HG02885 (cell line): ENCODE measurements around the gene MAPKAPK2.

Experiments
- ATAC-seq: cut with Tn5 transposase; IDR thresholded peaks from one replicate; pipeline ENCODE4 v1.9.1; 2021; ENCODE audit warnings: mild to moderate bottlenecking; ENCODE audit not compliant: unreplicated experiment, poor library complexity

The MAPKAPK2 gene

DNA sequence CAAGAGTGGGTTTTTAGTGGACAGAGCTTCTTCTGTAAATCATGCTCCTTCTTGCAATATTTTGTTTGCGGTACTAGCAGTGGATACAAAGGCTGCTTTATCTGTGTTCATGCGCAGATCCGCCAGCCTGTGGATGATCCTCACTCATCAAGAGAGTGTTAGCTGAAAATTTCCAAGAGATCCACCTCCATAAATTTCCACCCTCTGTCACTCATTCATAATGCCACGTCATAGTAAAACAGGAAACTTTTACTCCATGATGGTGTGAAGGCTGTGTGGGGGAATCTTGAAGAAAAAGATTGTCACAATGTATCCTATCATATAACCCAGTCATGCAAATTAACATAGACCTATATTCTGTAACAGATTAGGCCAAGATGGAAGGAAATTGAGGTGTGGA lies 4.4 kb upstream of the MAPKAPK2 start:
- no peak for ATAC-seq

DNA sequence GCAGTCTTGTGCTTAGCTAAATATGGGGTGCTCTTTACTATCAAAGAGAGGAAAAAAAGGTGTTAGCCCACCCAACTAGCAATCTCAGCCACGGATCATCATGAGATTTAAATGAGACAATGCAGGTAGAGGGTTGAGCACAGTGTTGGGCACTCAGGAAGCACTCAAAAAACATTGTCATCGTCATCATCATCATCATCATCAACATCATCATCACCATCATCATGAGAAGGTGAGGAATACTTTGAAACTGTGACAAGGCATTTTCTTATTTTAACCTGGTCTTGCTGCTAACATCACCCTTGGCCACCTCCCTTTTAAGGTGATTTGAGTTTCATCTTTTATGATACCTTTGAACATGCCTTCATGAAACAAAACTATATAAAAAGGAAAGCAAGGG lies 3.3 kb upstream of the MAPKAPK2 start:
- ATAC-seq = no peak

DNA sequence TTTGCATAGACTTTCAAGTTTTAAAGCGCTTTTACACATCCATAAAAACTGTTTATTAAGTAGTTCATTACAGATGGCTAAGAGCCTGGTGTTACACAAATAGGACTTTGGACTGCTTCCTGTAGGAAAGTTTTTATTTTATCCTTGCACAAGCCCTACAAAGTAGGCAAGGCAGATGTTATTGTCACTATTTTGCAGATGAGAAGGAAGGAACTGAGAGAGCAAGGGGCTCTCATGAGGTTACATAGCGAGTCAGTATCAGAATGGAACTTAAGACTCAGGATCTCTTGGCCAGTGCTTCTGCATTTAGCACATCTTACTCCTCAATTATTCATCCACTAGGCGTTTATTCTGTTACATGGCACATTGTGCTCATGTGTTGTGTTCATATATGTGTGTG lies 2.6 kb upstream of the MAPKAPK2 start:
- ATAC-seq = peak; percentile 23

DNA sequence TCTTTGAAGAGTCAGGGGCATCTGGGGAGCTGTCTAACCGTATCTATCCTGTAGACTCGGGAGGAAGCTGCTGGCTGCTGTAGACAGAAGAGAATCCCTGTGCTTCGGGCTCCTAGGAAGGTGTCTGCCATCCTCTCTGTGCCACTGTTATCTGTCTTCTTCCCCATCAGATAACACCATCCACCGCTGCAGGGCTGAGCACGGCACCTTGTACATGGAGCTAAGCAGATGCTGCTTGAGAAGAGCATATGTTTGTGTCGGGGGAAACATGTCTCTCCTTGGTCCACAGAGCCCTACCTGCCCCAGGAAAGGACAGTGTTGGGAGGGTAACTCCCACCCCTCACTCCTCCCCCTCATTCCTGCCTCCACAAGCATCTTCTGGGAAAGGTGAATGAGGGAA lies 1.4 kb upstream of the MAPKAPK2 start:
- no peak for ATAC-seq

DNA sequence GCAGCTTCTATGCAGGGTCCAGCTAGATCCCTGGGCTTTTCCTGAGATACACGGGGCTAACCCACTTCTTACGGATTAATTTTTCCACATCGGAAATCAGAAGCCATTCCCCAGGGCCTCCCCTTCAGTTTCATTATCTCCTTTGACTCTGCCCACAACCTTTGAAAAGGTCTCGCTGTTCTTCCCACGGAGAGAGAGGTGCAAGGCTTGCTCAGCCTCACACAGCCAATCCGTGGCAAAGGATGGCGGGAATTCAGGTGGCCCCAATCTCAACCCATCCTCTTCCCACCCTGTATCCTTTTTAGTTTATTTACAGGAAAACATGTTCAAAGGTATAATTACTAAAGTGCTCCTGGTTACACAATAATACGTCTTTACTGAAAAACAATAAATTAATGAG lies 702 bp upstream of the MAPKAPK2 start:
- ATAC-seq = no peak

DNA sequence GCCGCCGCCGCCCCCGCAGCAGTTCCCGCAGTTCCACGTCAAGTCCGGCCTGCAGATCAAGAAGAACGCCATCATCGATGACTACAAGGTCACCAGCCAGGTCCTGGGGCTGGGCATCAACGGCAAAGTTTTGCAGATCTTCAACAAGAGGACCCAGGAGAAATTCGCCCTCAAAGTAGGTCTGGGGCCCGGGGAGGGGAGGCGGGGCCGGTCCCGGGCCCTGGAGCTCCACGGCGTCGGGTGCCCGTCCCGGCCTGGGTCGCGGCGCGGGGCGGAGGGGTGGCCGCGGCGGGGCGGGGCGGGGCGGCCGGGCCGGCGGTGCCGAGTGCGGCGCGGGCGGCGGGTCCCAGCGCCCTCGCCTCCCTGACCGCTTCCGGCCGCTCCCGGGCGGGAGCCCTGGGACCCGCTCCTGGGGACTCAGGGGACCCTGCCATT lies 646 bp downstream of the MAPKAPK2 start:
- peak; percentile 33 for ATAC-seq

DNA sequence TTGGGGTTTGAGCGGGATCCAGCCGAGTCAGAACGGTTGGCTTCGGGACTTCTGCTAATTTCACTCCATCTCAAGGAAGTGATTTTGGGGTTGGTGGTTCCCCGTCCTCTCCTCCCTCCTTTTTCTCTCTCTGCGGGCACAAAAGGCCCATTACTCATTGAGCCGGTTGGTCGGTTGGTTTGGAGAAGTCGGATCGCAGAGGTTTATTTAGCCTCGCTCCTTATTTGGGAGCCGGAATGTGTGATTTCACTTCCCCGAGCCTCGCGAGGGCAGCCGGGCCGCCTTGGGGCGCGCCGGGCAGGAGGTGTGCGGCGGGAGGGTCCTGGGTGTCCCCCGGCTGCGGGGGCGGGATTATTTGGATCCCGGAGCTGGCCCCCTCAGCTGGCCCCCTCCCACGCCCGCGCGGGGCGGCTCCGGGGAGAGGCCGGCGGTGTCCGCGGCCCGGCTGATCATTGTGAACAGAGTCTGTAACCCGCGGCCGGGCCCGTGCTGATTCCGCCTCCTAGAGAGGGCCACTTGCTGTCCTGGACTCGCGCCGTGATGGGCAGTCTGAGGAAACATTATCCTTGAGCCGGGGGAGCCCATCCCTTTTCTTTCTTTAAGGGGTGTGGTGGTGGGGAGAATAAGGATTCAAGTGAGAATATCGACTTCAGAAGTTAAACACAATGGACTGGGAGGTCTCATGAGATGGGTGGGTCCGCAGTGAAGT lies 1.2 kb downstream of the MAPKAPK2 start:
- peak; percentile 17 for ATAC-seq

DNA sequence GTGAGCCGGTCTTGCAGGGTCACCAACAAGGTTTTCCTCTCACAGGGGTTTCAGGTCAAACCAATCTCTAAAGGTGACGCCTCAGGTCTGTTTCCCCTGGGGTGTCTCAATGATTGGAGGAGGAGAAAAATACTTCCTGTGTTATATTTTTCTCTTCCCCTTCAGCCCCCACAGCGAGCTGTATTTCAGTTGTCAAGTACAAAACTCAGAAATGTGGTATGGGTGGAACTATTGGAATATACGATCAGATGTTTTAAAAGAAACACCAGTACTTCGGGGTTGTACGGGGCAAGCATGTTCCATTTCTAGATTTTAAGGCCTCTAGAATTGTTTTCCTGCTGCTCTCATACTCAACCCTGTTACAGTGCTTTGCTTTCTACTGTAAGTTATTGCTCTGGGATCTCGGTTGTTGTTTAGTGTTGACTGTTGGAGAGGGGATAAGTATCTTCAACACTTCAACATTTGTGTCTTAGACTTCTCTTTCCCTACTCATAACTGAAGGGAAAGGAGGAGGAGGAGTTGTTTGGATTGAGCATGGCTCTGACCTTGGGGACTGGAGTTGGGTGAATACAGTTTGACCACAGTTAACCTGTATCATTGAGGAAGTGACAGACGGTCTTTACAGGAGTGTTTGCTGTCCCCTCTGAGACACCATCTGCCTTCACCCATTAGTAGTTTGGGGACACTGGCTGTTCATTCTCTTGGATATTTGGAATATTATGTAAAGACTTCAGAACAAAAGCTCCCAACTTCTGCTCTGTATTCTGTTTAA lies 2.0 kb downstream of the MAPKAPK2 start:
- ATAC-seq = peak; percentile 31

DNA sequence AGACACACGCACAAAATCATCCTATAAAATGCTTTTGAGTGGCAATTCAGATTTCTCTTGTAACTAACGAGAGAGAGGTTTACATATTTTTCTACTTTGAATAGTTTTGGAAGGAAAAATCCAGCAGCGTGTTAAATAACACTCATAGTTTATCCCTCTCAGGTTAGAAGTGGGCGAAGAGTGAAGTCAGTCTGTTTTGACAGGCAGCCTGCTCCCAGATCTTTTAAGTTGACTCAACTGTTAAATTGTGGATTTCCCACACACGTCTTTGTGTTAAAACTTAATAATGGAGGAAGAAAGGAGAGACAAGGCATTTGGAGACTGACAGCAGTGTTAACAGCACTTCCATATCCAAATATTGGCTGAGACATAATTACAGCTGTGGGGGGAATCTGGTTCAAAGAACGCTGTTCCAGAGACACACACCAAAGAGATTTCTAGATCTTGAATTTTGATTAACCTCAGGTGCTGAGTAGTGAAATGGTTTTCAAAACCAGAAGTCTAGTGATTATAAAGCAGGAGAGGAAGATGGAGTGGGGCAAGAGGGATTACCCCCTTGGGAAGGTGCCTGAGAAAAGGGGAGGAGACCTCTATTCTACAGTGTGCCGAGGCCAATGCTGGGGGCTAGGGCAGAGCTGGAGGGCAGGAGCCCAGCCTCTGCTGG lies 2.7 kb downstream of the MAPKAPK2 start:
- no peak for ATAC-seq

DNA sequence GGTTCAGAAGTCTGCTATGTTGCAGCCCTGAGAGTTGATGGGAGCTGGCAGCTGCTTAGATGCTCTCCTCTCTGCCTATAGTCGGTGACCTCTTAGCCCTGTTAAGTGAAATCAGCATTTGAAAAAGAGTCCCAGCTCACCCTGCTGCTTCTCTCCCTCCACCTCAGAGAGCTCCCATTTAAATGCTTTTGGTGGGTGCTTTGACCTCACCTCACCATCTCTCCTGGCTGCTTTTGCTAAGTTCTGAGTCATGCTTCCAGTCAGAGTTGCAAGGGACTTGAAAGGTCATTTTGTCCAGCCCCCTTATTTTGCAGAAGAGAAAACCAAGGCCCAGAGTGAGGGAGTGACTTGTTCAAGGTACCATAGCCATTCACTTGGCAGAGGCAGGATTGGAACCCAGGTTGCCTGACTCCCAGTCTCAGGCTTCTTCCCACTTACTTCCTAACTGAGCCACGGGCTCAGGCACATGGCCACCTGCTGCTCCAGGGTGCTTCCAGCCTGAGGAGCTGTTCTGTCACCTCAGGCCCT lies 3.3 kb downstream of the MAPKAPK2 start:
- no peak for ATAC-seq

DNA sequence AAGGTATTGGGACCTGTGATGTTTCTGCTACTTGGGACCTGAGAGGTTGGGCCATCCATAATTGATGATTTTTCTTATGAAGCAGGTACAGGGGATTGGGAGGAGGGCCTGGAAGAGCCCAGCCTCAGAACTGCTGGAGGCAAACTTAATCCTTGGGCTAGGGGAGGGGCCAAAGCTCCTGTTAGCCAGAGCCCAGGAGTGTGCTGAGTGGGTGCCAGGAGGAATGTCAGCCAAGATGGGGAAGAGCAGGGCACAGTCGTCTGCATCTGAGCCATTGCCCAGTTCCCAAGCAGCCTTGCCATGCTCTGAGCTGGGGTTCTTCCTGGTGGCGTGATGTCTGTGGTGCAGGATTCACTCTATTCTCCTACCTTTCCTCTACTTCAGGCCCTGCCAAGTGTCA lies 5.8 kb downstream of the MAPKAPK2 start:
- ATAC-seq = no peak

DNA sequence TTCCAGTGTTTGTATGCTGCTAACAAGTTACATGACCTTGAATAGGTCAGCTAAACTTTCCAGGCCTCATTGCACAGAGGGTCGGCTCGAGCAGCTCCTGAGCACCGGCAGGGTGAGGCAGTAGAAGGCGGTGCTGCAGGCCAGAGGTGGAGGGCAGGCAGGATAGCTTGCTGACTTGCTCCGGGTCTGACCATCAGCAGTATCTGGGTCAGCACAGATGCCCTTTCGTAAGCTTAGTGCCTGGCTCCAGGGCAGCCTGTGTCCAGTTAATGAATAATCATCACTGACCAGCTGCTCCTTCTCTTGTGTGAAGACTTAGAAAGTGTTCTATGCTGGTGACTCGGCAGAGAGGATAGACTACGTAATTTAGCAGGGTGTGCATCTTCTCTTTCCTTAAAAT lies 6.9 kb downstream of the MAPKAPK2 start:
- ATAC-seq = no peak

DNA sequence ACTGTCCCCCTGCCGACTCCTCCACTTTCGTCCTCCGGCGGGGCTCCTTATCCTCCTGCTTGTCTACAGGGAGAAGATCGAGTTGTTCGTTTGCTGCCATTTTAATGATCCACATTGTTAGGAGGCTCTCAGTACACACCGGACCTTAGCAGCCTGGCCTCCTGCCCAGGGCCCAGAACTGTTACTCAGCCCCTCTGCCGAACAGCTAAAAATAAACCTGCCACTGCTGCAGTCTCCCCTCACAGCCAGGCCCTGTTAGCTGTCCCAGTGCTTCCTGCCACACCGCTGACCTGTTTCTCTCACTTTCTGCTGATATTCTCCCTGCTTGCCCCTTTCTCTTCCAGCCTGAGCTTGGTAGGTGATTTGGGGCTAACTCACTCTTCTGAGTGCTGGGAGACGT lies 8.3 kb downstream of the MAPKAPK2 start:
- no peak for ATAC-seq

DNA sequence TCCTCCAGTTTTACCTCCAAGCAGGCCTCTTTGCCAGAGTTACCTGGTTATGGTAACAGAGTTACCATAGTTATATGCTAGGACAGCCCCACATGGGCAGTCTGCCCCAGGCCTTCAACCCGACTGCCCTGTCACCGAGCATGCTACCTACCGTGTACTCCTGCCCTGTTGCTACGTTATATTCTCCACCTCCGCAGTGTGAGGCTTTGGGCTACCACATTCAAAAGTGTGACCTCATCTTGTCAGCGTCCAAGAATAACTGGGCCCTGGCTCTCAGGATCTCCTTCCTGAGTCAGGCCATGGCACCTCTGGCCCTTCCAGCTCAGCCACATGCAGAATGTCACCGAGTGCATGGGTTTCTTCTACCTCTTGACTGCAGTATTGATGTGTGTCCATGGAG lies 8.9 kb downstream of the MAPKAPK2 start:
- ATAC-seq = no peak

DNA sequence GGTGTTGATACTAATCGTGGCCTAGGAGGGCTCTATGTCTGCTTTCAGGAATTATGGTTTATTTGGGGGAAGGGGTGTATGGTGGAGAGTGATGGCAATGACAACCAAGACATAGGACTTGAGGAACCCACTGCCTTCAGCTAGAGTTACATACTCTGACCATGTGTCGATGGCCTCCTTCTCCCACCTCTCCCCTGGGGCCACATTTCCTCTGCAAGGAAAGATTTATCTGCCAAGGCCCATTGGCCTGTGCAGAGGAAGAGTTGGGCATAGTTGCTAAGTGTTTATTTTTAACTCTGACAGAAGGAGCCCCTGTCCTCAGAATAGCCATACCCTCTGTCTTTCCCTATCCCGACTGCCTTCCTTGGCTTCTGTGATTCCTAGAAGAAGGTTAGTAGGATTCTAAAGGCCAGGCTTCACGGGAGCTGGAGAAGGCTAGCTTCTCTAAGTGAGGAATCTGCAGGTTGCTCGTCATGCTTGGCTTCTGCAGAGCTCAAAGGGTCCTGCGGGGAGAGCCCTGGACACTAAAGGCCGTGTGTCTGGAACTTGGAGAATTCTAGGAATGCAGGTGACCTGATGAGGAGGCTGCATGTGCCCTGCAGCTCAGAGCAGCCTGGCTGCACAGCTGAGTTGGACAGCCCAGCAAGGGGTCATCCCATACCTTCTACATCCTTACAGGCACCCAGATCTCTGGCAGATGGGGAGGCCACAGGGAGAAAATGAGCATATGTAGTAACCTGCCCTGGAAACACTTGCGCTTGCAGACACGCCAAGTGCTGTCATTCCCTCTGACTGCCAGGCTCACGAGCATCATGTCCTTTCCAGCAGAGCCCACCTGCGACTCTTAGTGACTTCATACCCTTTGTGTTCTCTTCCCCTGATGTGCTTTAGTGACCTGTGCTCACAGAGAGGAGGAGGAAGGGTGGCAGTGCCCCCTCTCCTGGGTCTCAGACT lies 9.7 kb downstream of the MAPKAPK2 start:
- ATAC-seq = no peak

DNA sequence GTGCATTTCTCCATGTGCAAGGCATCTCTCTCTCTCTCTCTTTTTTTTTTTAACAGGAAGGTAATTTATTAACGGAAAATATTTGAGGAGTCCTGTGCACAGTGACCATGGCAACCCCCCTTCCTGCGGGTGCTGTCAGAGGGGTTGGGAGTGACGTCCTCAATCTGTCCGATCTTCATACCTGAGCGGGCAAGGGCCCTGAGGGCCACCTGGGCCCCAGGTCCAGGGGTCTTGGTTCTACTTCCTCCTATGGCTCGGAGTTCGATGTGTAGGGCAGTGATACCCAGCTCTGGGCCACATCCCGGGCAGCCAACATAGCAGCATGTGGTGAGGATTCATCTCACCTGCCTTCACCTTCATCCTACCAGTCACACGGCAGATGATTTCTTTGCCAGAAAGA lies 11.0 kb downstream of the MAPKAPK2 start:
- ATAC-seq = no peak

DNA sequence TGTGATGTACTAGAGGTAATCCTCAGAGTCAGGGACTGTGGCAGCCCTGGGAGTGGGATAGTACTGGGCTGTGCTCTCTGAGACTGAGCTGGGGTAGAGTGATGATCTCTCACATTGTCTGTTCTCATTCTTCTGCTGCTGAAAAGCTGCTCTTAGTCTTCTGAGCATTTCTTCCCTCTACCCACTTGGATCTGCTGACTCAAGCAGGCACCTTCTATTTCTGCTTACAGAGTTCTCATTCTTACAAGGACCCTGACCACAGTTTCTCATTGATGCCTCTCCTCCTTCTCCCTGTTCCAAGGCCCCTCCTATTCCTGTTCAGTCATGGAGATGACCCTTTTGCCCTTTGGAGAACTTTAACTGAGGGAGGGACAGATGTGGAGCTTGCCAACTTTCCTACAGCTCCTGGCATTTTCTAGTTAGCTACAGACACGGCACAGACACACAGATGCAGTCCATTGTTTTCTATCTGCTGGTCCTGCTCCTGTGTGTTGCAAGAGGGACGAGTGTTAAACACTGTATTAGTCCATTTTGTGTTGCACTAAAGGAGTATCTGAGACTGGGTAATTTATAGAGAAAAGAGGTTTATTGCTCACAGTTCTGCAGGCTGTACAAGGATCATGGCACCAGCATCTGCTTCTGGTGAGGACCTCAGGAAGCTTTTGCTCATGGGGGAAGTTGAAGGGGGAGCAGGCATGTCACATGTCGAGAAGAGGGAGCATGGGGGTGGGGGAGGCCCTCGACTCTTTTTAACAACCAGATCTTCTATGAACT lies 12.3 kb downstream of the MAPKAPK2 start:
- ATAC-seq = no peak

DNA sequence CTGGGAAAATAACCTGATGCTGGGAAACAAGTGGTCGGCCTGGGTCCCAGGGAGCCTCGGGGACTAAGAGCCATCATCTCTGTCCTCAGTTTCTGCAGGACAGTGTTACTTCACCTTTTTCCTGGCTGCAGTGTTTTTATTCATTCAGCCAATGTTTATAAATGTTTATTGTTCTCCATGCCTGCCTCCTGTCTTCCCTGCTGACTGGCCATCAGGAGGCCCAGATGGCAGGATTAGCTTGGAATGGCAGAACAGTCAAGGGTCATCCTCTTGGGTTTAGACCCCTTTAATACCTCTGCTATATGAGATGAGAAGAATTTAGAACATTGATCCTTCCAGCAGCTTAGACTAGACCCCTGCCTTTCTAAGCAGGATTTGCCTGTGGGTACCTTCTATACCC lies 13.3 kb downstream of the MAPKAPK2 start:
- ATAC-seq = no peak

DNA sequence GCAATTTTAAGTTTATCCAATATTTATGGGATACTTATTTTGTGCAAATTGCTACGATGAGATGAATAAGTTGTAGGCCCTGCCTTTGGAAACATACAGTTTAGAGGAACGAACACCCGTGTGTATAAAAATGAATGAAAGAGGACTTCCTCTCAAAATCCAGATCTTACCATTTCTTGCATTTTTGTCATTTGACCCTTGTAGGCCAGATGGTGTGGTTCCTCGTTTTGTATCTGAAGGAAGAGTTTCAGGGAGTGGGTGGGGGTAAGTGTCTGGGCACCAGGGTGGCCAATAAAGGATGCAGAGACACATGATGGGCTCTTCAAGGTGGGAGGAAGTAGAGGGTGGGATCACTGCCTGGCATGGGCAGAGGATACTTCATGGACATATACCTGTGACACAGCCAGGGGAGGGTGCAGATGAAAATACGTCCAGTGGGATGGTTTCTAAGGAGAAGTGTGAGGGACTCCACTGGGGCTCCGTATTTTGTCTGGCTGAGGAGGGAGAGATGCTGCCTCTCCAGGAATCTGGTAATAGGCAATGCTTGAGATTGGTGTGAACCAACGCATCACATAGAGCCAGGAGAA lies 14.4 kb downstream of the MAPKAPK2 start:
- no peak for ATAC-seq
